DND-41 (cell line): ENCODE measurements around the gene MAN2B2.

Experiments
- ATAC-seq: fragments of 200-7000 bp; cut with Tn5 transposase; 3 replicates; pipeline ENCODE4 v1.9.1; 2021; ENCODE audit warnings: low read depth; ENCODE audit not compliant: insufficient read depth
- DNase-seq: peaks from one replicate; pipeline ENCODE4 v3.0.0-alpha.2; 2020
- H2AFZ ChIP-seq: 2 replicates; pipeline ENCODE4 v1.6.0; 2012; ENCODE audit warnings: low read depth, low read length
- H3K27ac ChIP-seq: 2 replicates; pipeline ENCODE4 v1.5.1; 2012; ENCODE audit warnings: low read length, inconsistent platforms
- H3K27me3 ChIP-seq: fragments of 200-600 bp; sonication (generic); 2 replicates; pipeline ENCODE4 v1.6.0; 2012; ENCODE audit warnings: low read length, mild to moderate bottlenecking, inconsistent platforms; ENCODE audit not compliant: insufficient read depth, poor library complexity
- H3K36me3 ChIP-seq: 2 replicates; pipeline ENCODE4 v1.5.1; 2012; ENCODE audit warnings: low read length, inconsistent platforms; ENCODE audit not compliant: insufficient read depth
- H3K4me1 ChIP-seq: 2 replicates; pipeline ENCODE4 v1.5.1; 2012; ENCODE audit warnings: mild to moderate bottlenecking, low read length; ENCODE audit not compliant: insufficient read depth
- H3K4me2 ChIP-seq: 2 replicates; pipeline ENCODE4 v1.6.0; 2012; ENCODE audit warnings: mild to moderate bottlenecking, moderate library complexity, low read length, inconsistent platforms; ENCODE audit not compliant: insufficient read depth
- H3K4me3 ChIP-seq, 2 experiments: fragments of 200-600 bp in 1 of 2; shearing (Covaris generic) in 1 of 2; 2 replicates each; pipeline ENCODE4 v1.5.1; 2012 to 2016; ENCODE audit warnings: inconsistent platforms in 2 of 2, low read length in 2 of 2, mild to moderate bottlenecking in 2 of 2, low read depth in 1 of 2, moderate library complexity in 1 of 2
- H3K79me2 ChIP-seq: 2 replicates; pipeline ENCODE4 v1.6.0; 2012; ENCODE audit warnings: low read length, inconsistent platforms; ENCODE audit not compliant: insufficient read depth
- H3K9ac ChIP-seq: 2 replicates; pipeline ENCODE4 v1.6.0; 2012; ENCODE audit warnings: low read depth, mild to moderate bottlenecking, inconsistent platforms, low read length, moderate library complexity
- H3K9me3 ChIP-seq: 2 replicates; pipeline ENCODE4 v1.5.1; 2012; ENCODE audit warnings: low read length, moderate library complexity, mild to moderate bottlenecking, inconsistent platforms; ENCODE audit not compliant: insufficient read depth, severe bottlenecking
- H4K20me1 ChIP-seq: 2 replicates; pipeline ENCODE4 v1.6.0; 2012; ENCODE audit warnings: low read length; ENCODE audit not compliant: insufficient read depth
- EZH2 ChIP-seq: IDR thresholded peaks from 3 replicates; pipeline ENCODE4 v1.6.1; 2012; ENCODE audit warnings: borderline replicate concordance, low read depth, mild to moderate bottlenecking, moderate library complexity, low read length, inconsistent platforms; ENCODE audit not compliant: severe bottlenecking
- TF ChIP-seq, protein P1 (sequence below): IDR thresholded peaks from 2 replicates; pipeline ENCODE4 v1.5.1; 2012; ENCODE audit warnings: borderline replicate concordance, low read length, moderate library complexity, mild to moderate bottlenecking; ENCODE audit not compliant: poor library complexity, severe bottlenecking; ENCODE audit errors: extremely low read depth

Gene MAN2B2

DNA sequence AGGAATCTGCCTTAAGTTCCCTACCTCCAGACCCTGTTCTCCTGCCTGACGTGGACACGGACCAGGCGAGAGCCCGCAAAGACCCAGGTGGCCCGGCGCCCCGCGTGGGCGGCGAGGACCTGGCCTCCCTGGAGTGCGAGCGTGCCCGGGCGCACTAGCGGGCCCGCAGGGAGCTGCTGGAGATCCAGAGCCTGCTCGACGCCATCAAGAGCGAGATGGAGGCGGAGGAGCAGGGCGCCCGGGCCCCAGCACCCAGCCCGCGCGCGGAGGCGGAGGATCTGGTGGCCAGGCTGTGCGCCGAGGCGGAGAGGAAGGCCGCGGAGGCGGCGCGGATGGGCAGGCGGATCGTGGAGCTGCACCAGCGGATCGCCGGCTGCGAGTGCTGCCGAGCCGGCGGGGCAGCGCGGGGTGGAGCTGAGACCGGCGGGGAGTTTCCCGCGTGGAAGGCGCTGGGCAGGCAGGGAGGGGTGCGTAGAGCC lies 83.6 kb downstream of the MAN2B2 start:
- no peaks in the 10 kb centered on the region for H3K9me3 ChIP-seq
- H3K27me3 ChIP-seq, result no peaks in the 10 kb centered on the region
- no peak for ATAC-seq
- no peaks in the 10 kb centered on the region for H3K79me2 ChIP-seq
- H3K36me3 ChIP-seq, result no peaks in the 10 kb centered on the region
- TF ChIP-seq EZH2, result no peak
- TF ChIP-seq, protein P1, sequence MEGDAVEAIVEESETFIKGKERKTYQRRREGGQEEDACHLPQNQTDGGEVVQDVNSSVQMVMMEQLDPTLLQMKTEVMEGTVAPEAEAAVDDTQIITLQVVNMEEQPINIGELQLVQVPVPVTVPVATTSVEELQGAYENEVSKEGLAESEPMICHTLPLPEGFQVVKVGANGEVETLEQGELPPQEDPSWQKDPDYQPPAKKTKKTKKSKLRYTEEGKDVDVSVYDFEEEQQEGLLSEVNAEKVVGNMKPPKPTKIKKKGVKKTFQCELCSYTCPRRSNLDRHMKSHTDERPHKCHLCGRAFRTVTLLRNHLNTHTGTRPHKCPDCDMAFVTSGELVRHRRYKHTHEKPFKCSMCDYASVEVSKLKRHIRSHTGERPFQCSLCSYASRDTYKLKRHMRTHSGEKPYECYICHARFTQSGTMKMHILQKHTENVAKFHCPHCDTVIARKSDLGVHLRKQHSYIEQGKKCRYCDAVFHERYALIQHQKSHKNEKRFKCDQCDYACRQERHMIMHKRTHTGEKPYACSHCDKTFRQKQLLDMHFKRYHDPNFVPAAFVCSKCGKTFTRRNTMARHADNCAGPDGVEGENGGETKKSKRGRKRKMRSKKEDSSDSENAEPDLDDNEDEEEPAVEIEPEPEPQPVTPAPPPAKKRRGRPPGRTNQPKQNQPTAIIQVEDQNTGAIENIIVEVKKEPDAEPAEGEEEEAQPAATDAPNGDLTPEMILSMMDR, result no peak
- no peak overlapping the region for H3K4me2 ChIP-seq
- no peak overlapping the region for H3K27ac ChIP-seq
- no peak for DNase-seq
- no peak overlapping the region for H2AFZ ChIP-seq
- H4K20me1 ChIP-seq, result no peaks in the 10 kb centered on the region
- H3K4me3 ChIP-seq, result no peak overlapping the region
- H3K4me1 ChIP-seq, result no peaks in the 10 kb centered on the region
- no peak overlapping the region for H3K9ac ChIP-seq

DNA sequence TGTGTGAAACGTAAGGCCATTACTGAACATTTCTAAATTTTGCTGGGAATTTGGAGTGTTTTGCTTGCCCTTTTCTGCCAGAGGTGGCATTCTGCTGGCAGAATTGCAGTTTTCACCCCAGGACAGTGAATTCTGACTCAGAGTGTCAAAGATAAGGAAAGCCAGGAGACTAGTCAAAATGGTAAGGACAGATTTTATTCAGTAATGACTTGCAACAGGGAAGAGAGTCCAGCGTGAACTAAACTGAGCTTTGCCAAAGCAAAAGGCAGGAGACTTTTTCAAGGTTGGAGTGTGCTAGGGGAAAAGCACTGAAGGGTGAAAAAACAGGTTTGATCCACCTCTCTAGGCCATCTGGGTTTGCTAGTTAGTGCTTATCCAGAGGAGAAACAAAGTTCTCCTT lies 84.9 kb downstream of the MAN2B2 start:
- Histone ChIP-seq H3K4me2 (no peak overlapping the region), H3K9ac (no peak overlapping the region), H3K36me3 (no peaks in the 10 kb centered on the region), H3K9me3 (no peaks in the 10 kb centered on the region), H3K27me3 (no peaks in the 10 kb centered on the region), H3K27ac (no peak overlapping the region), H3K79me2 (no peaks in the 10 kb centered on the region), H4K20me1 (no peaks in the 10 kb centered on the region), H3K4me1 (no peaks in the 10 kb centered on the region), H2AFZ (no peak overlapping the region), H3K4me3 (no peak overlapping the region)
- no peak for DNase-seq
- ATAC-seq, result no peak
- TF ChIP-seq, protein P1, result no peak
- no peak for TF ChIP-seq EZH2

DNA sequence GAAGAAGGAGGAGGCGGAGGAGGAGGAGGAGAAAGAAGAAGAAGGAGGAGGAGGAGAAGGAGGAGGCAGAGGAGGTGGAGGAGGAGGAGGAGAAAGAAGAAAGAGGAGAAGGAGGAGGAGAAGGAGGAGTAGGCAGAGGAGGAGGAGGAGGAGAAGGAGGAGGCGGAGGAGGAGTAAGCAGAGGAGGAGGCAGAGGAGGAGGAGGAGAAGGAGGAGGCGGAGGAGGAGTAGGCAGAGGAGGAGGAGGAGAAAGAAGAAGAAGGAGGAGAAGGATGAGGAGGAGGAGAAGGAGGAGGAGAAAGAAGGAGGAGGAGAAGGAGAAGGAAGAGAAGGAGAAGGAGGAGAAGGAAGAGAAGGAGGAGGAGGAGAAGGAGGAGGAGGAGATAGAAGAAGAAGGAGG lies 85.4 kb downstream of the MAN2B2 start:
- H3K27ac ChIP-seq, result no peak overlapping the region
- H3K4me2 ChIP-seq, result no peak overlapping the region
- no peak overlapping the region for H2AFZ ChIP-seq
- H3K27me3 ChIP-seq, result no peaks in the 10 kb centered on the region
- H3K79me2 ChIP-seq, result no peaks in the 10 kb centered on the region
- no peak overlapping the region for H3K9ac ChIP-seq
- ATAC-seq (no peak), DNase-seq (no peak)
- TF ChIP-seq, protein P1, result no peak
- no peak for TF ChIP-seq EZH2
- no peaks in the 10 kb centered on the region for H4K20me1 ChIP-seq
- no peaks in the 10 kb centered on the region for H3K9me3 ChIP-seq
- H3K4me3 ChIP-seq, result no peak overlapping the region
- no peaks in the 10 kb centered on the region for H3K4me1 ChIP-seq
- no peaks in the 10 kb centered on the region for H3K36me3 ChIP-seq

DNA sequence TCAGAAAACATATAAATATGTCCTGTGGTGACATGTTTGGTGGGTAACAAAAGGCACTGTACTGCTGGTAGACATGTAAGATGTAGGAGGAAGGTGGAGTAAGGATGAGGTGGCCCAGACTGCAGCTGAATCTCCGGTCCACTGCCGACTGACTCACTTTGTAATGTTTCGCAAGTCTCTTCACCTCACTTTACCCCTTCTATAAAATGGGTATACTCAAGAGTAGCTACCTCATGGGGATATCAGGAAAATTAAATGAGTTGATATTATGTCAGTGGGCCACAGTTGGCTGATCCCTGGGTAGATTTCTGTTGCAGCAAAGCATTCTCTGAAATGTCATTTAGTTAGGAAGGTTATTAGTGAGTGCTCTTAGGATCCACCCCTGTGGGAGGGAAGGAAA lies 87.6 kb downstream of the MAN2B2 start:
- Histone ChIP-seq H3K4me2 (no peak overlapping the region), H3K79me2 (no peaks in the 10 kb centered on the region)
- no peak for ATAC-seq

More for the DNA sequence above, 87.6 kb downstream of the MAN2B2 start:
- no peak for DNase-seq
- Histone ChIP-seq H3K4me3 (no peak overlapping the region), H2AFZ (no peak overlapping the region), H3K27me3 (no peaks in the 10 kb centered on the region), H4K20me1 (no peaks in the 10 kb centered on the region), H3K4me1 (no peaks in the 10 kb centered on the region), H3K36me3 (no peaks in the 10 kb centered on the region), H3K9ac (no peak overlapping the region), H3K9me3 (no peaks in the 10 kb centered on the region), H3K27ac (no peak overlapping the region)
- TF ChIP-seq, protein P1, result no peak
- no peak for TF ChIP-seq EZH2
